ENCODE results near the gene SAMHD1.
"Not testable (repeated sequence)": the region's sequence is repeated elsewhere in the genome, so short reads cannot be mapped to it uniquely, and the experiment has no call there.

Gene SAMHD1

GRCh38 chr20:36854348-36855240 is 96.9 kb downstream of the SAMHD1 start:
- no peak for DNase-seq (ENCODE audit: low read depth, low spot score)

DNA sequence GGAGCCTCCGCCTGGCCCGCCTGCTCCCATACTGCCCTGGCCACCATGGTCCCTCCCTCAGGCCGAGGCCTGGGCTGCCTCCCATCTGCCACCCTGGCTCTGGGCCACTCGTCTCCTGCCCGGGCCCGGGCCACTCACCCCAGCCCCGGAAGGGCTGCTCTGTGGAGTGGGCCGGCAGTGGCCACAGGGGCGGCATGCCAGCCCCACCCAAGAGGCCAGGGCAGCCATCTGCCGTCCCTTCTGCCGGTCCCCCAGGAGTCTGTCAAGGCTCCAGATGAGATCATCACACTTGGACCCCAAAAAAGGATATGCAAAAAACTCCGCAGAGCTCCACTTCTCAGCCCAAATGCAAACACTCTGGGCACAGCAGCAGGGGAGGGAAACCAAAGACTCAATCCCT is 99.3 kb downstream of the SAMHD1 start:
- no peak for DNase-seq (ENCODE audit: low read depth, low spot score)

GRCh38 chr20:36851490-36851889 is 100.0 kb downstream of the SAMHD1 start:
- DNase-seq (ENCODE audit: low read depth, low spot score), result no peak

GRCh38 chr20:36850759-36851158 is 100.7 kb downstream of the SAMHD1 start:
- DNase-seq (ENCODE audit: low read depth, low spot score), result no peak

DNA sequence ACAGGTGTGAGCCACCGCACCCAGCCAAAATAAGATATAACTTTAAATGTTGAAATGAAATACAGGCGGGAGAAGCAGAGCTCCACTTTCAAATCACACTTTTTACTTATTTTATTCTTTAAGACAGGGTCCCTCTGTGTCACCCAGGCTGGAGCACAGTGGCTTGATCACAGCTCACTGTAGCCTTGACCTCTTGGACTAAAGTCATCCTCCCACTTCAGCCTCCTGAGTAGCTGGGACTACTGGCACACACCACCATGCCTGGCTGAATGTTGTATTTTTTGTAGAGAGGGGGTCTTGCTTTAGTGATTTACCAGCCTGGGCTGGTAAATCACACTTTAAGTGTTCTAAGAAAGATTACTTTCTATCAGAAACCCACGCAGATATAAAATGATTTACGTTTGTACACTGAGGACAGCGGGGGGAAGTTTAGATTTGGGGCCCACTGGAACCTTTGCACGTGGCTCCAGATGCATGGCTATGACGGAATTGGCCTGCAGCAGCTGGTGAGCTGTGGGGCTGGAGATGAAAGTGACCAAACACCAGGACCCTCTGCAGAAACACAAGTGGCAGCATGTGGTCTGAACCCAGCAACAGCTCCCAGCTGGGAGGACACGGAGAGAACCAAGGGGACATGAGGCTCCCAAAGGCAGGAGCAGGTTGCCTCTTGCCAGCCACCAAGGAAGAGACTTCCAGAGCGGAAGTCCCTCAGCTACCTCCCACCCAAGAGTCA is 102.0 kb downstream of the SAMHD1 start:
- DNase-seq (ENCODE audit: low read depth, low spot score), result no peak

- no peak for DNase-seq (ENCODE audit: low read depth, low spot score)
These were observed 102.8 kb downstream of the SAMHD1 start for GRCh38 chr20:36848677-36849076.

DNA sequence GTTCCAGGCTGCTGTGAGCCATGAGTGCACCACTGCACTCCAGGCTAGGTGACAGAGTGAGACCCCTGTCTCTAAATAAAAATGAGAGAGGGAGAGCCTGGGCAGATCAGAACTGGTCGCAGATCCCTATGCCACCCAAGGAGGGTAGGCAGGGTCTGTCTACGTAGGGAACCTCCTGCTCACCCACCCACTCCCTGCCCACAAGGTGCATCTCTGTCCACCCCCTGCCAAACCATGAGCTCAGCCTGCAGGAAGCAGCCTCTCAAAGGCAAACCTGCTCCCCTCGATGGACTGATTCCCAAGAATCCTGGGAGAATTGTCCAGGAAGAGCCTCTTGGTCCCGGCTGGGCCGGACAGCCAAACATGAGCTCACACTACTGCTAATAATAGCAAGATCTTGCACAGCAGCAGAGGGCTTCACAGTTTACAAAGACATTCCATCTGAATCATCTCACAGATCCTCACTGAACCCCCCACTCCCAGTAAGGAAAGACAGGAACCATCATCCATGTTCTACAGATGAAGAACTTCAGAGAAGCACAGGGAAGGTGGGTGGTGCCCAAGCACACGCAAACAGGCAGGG is 103.3 kb downstream of the SAMHD1 start:
- no peak for DNase-seq (ENCODE audit: low read depth, low spot score)

- no peak for DNase-seq (ENCODE audit: low read depth, low spot score)
These were observed 103.8 kb downstream of the SAMHD1 start for GRCh38 chr20:36847710-36848040.

- no peak for DNase-seq (ENCODE audit: low read depth, low spot score)
These were observed 104.3 kb downstream of the SAMHD1 start for GRCh38 chr20:36847009-36847709.

DNA sequence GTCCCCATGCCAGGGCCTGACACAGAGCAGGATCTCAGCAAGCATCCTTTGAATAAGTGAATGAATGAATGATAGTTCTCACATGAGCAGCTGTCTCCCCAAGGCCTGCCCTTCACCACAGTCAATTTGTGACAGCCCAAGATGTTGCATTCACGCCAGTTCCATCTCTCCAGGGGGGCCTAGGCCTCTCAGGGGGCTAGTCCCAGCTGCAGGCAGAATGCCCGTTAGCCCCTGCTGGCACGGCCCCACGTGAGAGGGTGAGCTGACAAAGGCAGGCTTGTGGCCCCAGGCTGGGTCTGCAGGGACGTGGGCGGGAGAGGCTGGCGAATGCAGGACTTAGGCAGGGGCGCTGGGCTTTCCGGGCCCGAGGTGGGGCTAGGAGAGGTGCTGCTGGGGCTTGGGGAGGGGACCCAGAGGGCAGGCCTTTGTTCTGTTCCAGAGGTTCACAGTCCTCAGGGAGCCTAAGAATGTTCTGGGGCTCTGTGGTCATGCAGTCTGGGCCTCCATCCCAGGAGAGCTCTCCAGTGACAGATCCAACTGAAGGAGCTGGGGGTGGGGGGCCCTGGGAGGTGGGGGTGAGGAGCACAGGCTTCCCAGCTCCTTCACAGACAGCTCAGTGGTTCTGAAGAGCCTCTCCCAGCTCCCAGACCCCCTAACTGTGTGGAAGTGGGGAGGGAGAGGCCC is 106.1 kb downstream of the SAMHD1 start:
- DNase-seq (ENCODE audit: low read depth, low spot score), result no peak

- not testable (repeated sequence) for DNase-seq (ENCODE audit: low read depth, low spot score)
These were observed 110.5 kb downstream of the SAMHD1 start for GRCh38 chr20:36841030-36841429.

Data from brain pericyte (primary cell).